Mucosa of descending colon (tissue), 3 donors: Measurements from ENCODE around the gene MNAT1. TPM values are rescaled to one million over a fixed set of nuclear protein-coding genes. Genes with fewer than 3 reads are reported as not detected.

Source experiments
- total RNA-seq, 3 donors: library from RNA; stranded (reverse); fragmentation: NEBNext Ultra II Directional in 2 of 3; extraction: Animal tissue kit (Norgen Biotek cat#: 25700) in 2 of 3; gene quantifications; one replicate each; pipeline versions ENCODE4 v1.2.1 to v1.2.4, GENCODE V29; 2021 to 2023
- donor health status: DM: no; HTN: no; CAD: no; lungs with moderate emphysema.
- donor health status: DM: no; HTN: no; CAD: no.
- donor health status: DM: no; HTN: yes; CAD: no.

MNAT1 gene
- total RNA-seq, 3 donors from 2014 or later, result 13.4 to 19.8 (median 14.3) TPM

Other genes with a start within 250 kb of the MNAT1 start
- under 1 TPM in 1 of 3 donors, not detected in 2; 0.57 TPM for gene C14orf39, start 248.7 kb upstream of the MNAT1 start, total RNA-seq
- not detected for gene SIX6, start 225.6 kb upstream of the MNAT1 start, total RNA-seq
- gene SIX1, start 85.3 kb upstream of the MNAT1 start, total RNA-seq, result under 1 TPM in 1 of 3 donors, not detected in 2; 0.16 TPM
- gene SIX4, start 10.4 kb upstream of the MNAT1 start, total RNA-seq, result under 1 TPM; 0.12 to 0.82 (median 0.14) TPM
- 10 to 100 TPM in 2 of 3 donors, 1 to 10 TPM in 1; 7.8 to 13.6 (median 10.8) TPM for gene TRMT5, start 246.3 kb downstream of the MNAT1 start, total RNA-seq
- 10 to 100 TPM in 1 of 3 donors, 1 to 10 TPM in 2; 7.4 to 13.6 (median 9.2) TPM for gene SLC38A6, start 246.5 kb downstream of the MNAT1 start, total RNA-seq